GM23338 (cell line): Measurements from ENCODE around the gene KCNQ1OT1. TPM values are rescaled to one million over a fixed set of nuclear protein-coding genes. Genes with fewer than 3 reads are reported as not detected.

ENCODE experiments used
- ATAC-seq: fragments of 200-7000 bp; cut with Tn5 transposase; 3 replicates; pipeline ENCODE4 v1.9.1; 2020
- DNase-seq: peaks from one replicate; pipeline ENCODE4 v3.0.0-alpha.2; 2015; ENCODE audit warnings: low spot score
- H2AFZ ChIP-seq: fragments of 200-600 bp; sonication (generic); 2 replicates; pipeline ENCODE4 v1.8.0; 2016; ENCODE audit warnings: antibody characterized with exemption, mild to moderate bottlenecking, moderate library complexity
- H3F3A ChIP-seq: fragments of 200-600 bp; sonication (generic); replicated peaks from 2 replicates; pipeline ENCODE4 v1.8.0; 2017; ENCODE audit warnings: antibody characterized with exemption, mixed run types, low read depth
- H3K27ac ChIP-seq: fragments of 200-600 bp; sonication (generic); 2 replicates; pipeline ENCODE4 v1.6.1; 2016; ENCODE audit warnings: low read depth
- H3K27me3 ChIP-seq: fragments of 200-600 bp; sonication (generic); 2 replicates; pipeline ENCODE4 v1.8.0; 2016; ENCODE audit warnings: mild to moderate bottlenecking, mixed run types, moderate library complexity; ENCODE audit not compliant: insufficient read depth
- H3K36me3 ChIP-seq: fragments of 200-600 bp; sonication (generic); 2 replicates; pipeline ENCODE4 v1.8.0; 2016; ENCODE audit warnings: mild to moderate bottlenecking; ENCODE audit not compliant: insufficient read depth
- H3K4me1 ChIP-seq: fragments of 200-600 bp; sonication (generic); 2 replicates; pipeline ENCODE4 v1.8.0; 2016; ENCODE audit warnings: mild to moderate bottlenecking, moderate library complexity; ENCODE audit not compliant: insufficient read depth
- H3K4me2 ChIP-seq: fragments of 200-600 bp; sonication (generic); 2 replicates; pipeline ENCODE4 v1.7.1; 2017; ENCODE audit warnings: mixed run types
- H3K4me3 ChIP-seq: fragments of 200-600 bp; sonication (generic); 2 replicates; pipeline ENCODE4 v1.6.1; 2016; ENCODE audit warnings: mixed run types
- H3K79me2 ChIP-seq: fragments of 200-600 bp; sonication (generic); replicated peaks from 2 replicates; pipeline ENCODE4 v1.8.0; 2017; ENCODE audit warnings: mild to moderate bottlenecking; ENCODE audit not compliant: insufficient read depth
- H3K9me2 ChIP-seq: fragments of 200-600 bp; sonication (generic); 2 replicates; pipeline ENCODE4 v1.8.0; 2017; ENCODE audit not compliant: insufficient read depth
- H4K20me1 ChIP-seq: fragments of 200-600 bp; sonication (generic); replicated peaks from 2 replicates; pipeline ENCODE4 v1.8.0; 2017; ENCODE audit warnings: mild to moderate bottlenecking; ENCODE audit not compliant: insufficient read depth
- H3K27ac Mint-ChIP-seq: 2 replicates; pipeline ENCODE4 v1.8.0; 2020; ENCODE audit warnings: inconsistent platforms, mild to moderate bottlenecking, moderate library complexity, mixed read lengths
- H3K27me3 Mint-ChIP-seq: 3 replicates; pipeline ENCODE4 v1.8.0; 2022; ENCODE audit warnings: low read depth, mild to moderate bottlenecking, moderate library complexity, mixed read lengths, inconsistent platforms; ENCODE audit not compliant: insufficient read depth, poor library complexity
- H3K36me3 Mint-ChIP-seq: 3 replicates; pipeline ENCODE4 v1.8.0; 2021; ENCODE audit warnings: low read depth, mild to moderate bottlenecking, inconsistent platforms, moderate library complexity, mixed read lengths
- H3K4me1 Mint-ChIP-seq: 3 replicates; pipeline ENCODE4 v1.8.0; 2020; ENCODE audit warnings: mild to moderate bottlenecking, inconsistent platforms, mixed read lengths
- H3K4me3 Mint-ChIP-seq: 3 replicates; pipeline ENCODE4 v1.8.0; 2021; ENCODE audit warnings: moderate library complexity, mild to moderate bottlenecking, inconsistent platforms, mixed read lengths
- H3K9me3 Mint-ChIP-seq: 3 replicates; pipeline ENCODE4 v1.8.0; 2020; ENCODE audit warnings: moderate library complexity, mild to moderate bottlenecking, inconsistent platforms, mixed read lengths
- CREB1 ChIP-seq: fragments of 250-450 bp; sonication (Bioruptor Pico); IDR thresholded peaks from 2 replicates; pipeline ENCODE4 v1.5.0; 2020; ENCODE audit warnings: low read depth, mild to moderate bottlenecking, moderate library complexity
- ETS1 ChIP-seq: IDR thresholded peaks from 2 replicates; pipeline ENCODE4 v1.6.1; 2016; ENCODE audit warnings: antibody characterized with exemption
- EZH2 ChIP-seq: fragments of 200-600 bp; sonication (generic); IDR thresholded peaks from one replicate; pipeline ENCODE4 v1.8.0; 2017; ENCODE audit warnings: antibody characterized with exemption, mild to moderate bottlenecking, low read depth; ENCODE audit not compliant: unreplicated experiment
- NANOG ChIP-seq: IDR thresholded peaks from 2 replicates; pipeline ENCODE4 v1.6.1; 2016; ENCODE audit warnings: antibody characterized with exemption, borderline replicate concordance
- REST ChIP-seq: IDR thresholded peaks from one replicate; pipeline ENCODE4 v1.6.1; 2018; ENCODE audit warnings: antibody characterized with exemption; ENCODE audit not compliant: unreplicated experiment
- STAT1 ChIP-seq: IDR thresholded peaks from one replicate; pipeline ENCODE4 v1.6.1; 2016; ENCODE audit warnings: antibody characterized with exemption; ENCODE audit not compliant: unreplicated experiment
- ZNF114 ChIP-seq: fragments of 250-450 bp; sonication (Bioruptor Pico); IDR thresholded peaks from 2 replicates; pipeline ENCODE4 v1.5.0; 2020; ENCODE audit warnings: mild to moderate bottlenecking, moderate library complexity
- ZNF331 ChIP-seq: fragments of 250-450 bp; sonication (Bioruptor Pico); IDR thresholded peaks from 2 replicates; pipeline ENCODE4 v1.5.0; 2020; ENCODE audit warnings: low read depth, mild to moderate bottlenecking, moderate library complexity
- ZNF462 ChIP-seq: fragments of 250-450 bp; sonication (Bioruptor Pico); IDR thresholded peaks from 2 replicates; pipeline ENCODE4 v1.5.0; 2020; ENCODE audit warnings: mild to moderate bottlenecking, moderate library complexity
- polyA plus RNA-seq: library from polyadenylated mRNA; unstranded; fragments of >200 nt; fragmentation: Nextera tagmentation; extraction: Ambion mirVana; gene quantifications from 2 replicates; pipeline ENCODE4 v1.2.1, GENCODE V29; 2016
- total RNA-seq: library from RNA; depleted of rRNA; stranded (reverse); fragments of >200 nt; shearing (Covaris generic); gene quantifications from 2 replicates; pipeline ENCODE4 v1.2.3, GENCODE V29; 2014

Gene KCNQ1OT1
- total and polyA plus RNA-seq, 2 experiments from 2014 or later = 1.5 to 4.2 TPM

- H3K27me3 Mint-ChIP-seq = peaks cover 5% of the 10 kb centered on the region
- H3F3A ChIP-seq = no peaks in the 10 kb centered on the region
- no peaks in the 10 kb centered on the region for H3K36me3 ChIP-seq
- peaks cover 32% of the 10 kb centered on the region for H3K4me1 ChIP-seq
- H3K4me2 ChIP-seq = no peak overlapping the region
- no peak overlapping the region for H3K27ac Mint-ChIP-seq
- H3K9me3 Mint-ChIP-seq = no peaks in the 10 kb centered on the region
- no peak overlapping the region for H3K4me3 ChIP-seq
- peaks cover 59% of the 10 kb centered on the region for H3K79me2 ChIP-seq
- H3K9me2 ChIP-seq = no peaks in the 10 kb centered on the region
- TF ChIP-seq REST (no peak), ZNF114 (CRISPR knock-in tag) (no peak), ZNF331 (CRISPR knock-in tag) (no peak), CREB1 (CRISPR knock-in tag) (no peak), ETS1 (no peak)
- no peak overlapping the region for H3K4me3 Mint-ChIP-seq
- no peak overlapping the region for H2AFZ ChIP-seq
- H3K27me3 ChIP-seq = no peaks in the 10 kb centered on the region
- peaks cover 57% of the 10 kb centered on the region for H3K4me1 Mint-ChIP-seq
- peaks cover 4% of the 10 kb centered on the region; the same call in 1 of the 3 replicates for H3K36me3 Mint-ChIP-seq
- DNase-seq (no peak), ATAC-seq (no peak)
- H3K27ac ChIP-seq = no peak overlapping the region
- H4K20me1 ChIP-seq = peaks cover 42% of the 10 kb centered on the region
Measured at GRCh38 chr11:2679011-2679676, 20.6 kb downstream of the KCNQ1OT1 start.

- Histone ChIP-seq H3K27ac (no peak overlapping the region), H3K4me1 (peaks cover 26% of the 10 kb centered on the region), H3K4me3 (no peak overlapping the region), H3F3A (no peaks in the 10 kb centered on the region), H3K27me3 (no peaks in the 10 kb centered on the region), H2AFZ (no peak overlapping the region), H3K9me2 (no peaks in the 10 kb centered on the region), H3K36me3 (no peaks in the 10 kb centered on the region), H3K4me2 (no peak overlapping the region), H3K79me2 (peaks cover 52% of the 10 kb centered on the region), H4K20me1 (peaks cover 39% of the 10 kb centered on the region)
- no peak for ATAC-seq
- no peak overlapping the region for H3K4me3 Mint-ChIP-seq
- no peaks in the 10 kb centered on the region for H3K9me3 Mint-ChIP-seq
- H3K4me1 Mint-ChIP-seq = peaks cover 53% of the 10 kb centered on the region
- H3K36me3 Mint-ChIP-seq = peaks cover 4% of the 10 kb centered on the region; the same call in 1 of the 3 replicates
- no peak for DNase-seq
- H3K27ac Mint-ChIP-seq = no peak overlapping the region
- peaks cover 11% of the 10 kb centered on the region for H3K27me3 Mint-ChIP-seq
- TF ChIP-seq EZH2 (no peak), NANOG (no peak), STAT1 (no peak), ZNF462 (CRISPR knock-in tag) (no peak), ETS1 (no peak)
Measured at GRCh38 chr11:2678396-2678795, 21.4 kb downstream of the KCNQ1OT1 start.
